HEK293T (cell line): ENCODE data around the gene DGAT2.

Experiments used
- ARNT ChIP-seq: fragments of 450-650 bp; IDR thresholded peaks from 2 replicates; pipeline ENCODE4 v1.6.1; 2017; ENCODE audit warnings: mild to moderate bottlenecking
- BHLHE40 ChIP-seq: fragments of 450-650 bp; IDR thresholded peaks from 2 replicates; pipeline ENCODE4 v1.6.1; 2016; ENCODE audit warnings: mild to moderate bottlenecking, moderate library complexity, borderline replicate concordance
- FOXA1 ChIP-seq: fragments of 450-650 bp; IDR thresholded peaks from 2 replicates; pipeline ENCODE4 v1.6.1; 2016; ENCODE audit warnings: mild to moderate bottlenecking
- HDGF ChIP-seq: fragments of 450-650 bp; IDR thresholded peaks from 2 replicates; pipeline ENCODE4 v1.6.1; 2017; ENCODE audit warnings: antibody characterized with exemption, borderline replicate concordance
- LEF1 ChIP-seq: fragments of 450-650 bp; IDR thresholded peaks from 2 replicates; pipeline ENCODE4 v1.6.1; 2017; ENCODE audit warnings: mild to moderate bottlenecking, borderline replicate concordance

- no peak for TF ChIP-seq ARNT
- no peak for TF ChIP-seq LEF1
- no peak for TF ChIP-seq BHLHE40
- no peak for TF ChIP-seq HDGF
- TF ChIP-seq FOXA1 = no peak
Measured at GRCh38 chr11:75792997-75793800, 24.6 kb downstream of the DGAT2 start.
